NCI-H446 (cell line): ENCODE results near the gene SH3D19.
"Not testable (repeated sequence)": the region's sequence is repeated elsewhere in the genome, so short reads cannot be mapped to it uniquely, and the experiment has no call there.

Source experiments
- DNase-seq, 2 experiments: peaks; one replicate each; lab custom pipeline; 2025; lab: John Stamatoyannopoulos, UW

Gene SH3D19

DNA sequence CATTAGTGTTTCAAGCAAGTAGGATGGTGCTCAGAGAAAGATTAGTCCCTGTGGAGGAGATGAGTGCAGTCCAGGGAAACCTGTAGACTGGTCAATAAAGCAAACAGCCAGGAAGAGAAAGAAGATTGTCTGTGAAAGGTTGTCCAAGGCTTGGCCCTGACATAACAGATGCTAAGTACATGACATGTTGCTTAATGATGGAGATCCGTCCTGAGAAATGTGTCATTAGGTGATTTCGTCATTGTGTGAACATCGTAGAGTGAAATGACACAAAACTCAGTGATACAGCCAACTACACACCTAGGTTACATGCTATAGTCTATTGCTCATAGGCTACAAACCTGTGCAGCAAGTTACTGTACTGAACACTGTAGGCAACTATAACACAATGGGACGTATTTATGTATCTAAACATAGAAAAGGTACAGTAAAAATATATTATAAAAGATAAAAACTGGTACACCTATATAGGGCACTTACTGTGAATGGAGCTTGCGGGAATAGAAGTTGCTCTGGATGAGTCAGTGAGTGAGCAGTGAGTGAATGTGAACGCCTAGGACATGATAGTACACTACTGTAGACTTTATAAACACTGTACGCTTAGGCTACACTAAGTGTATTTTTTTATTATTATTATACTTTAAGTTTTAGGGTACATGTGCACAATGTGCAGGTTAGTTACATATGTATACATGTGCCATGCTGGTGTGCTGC is 57.4 kb downstream of the SH3D19 start:
- no peak for DNase-seq

- no peak for DNase-seq
Measured at GRCh38 chr4:151267104-151267503, 58.3 kb downstream of the SH3D19 start.

- no peak for DNase-seq
Measured at GRCh38 chr4:151266497-151266896, 58.9 kb downstream of the SH3D19 start.

- DNase-seq: no peak
Measured at GRCh38 chr4:151263455-151263854, 62.0 kb downstream of the SH3D19 start.

DNA sequence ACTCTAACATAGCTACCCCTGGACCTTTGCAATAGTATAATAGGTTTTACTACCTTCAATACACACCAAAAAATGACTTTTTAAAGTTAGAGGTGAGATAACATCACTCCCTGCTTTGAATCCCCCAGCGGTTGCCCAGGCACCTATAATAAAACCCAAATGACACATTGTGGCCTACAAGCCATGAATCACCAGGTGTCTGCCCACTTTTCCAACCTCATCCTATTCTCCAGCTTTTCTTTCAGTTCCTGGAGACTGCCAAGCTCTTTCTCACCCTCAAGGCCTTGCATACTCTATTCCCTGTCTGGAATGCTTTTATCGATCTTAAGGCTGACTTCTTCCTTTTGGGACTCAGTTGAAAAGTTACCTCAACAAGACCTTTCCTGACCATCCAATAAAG is 64.9 kb downstream of the SH3D19 start:
- no peak for DNase-seq

DNA sequence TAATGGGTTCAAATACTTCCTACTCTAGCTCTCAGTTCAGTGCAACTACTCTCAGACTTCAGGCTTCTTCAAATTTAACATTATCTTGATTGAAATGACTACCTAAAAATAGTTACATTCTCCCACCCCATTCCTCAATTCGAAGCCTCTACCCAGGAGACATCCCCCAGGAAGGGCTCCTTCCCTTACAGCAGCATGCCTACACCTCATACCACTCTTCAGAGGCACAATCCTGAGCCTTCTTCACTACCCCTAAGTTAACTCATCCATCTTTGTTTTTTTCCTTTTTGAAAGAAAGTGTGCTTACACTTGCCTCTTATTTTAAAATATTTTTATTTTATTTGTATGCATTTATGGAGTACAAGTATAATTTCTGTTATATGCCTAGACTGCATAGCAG is 65.7 kb downstream of the SH3D19 start:
- no peak for DNase-seq

- no peak for DNase-seq
Measured at GRCh38 chr4:151257704-151258103, 67.7 kb downstream of the SH3D19 start.

DNA sequence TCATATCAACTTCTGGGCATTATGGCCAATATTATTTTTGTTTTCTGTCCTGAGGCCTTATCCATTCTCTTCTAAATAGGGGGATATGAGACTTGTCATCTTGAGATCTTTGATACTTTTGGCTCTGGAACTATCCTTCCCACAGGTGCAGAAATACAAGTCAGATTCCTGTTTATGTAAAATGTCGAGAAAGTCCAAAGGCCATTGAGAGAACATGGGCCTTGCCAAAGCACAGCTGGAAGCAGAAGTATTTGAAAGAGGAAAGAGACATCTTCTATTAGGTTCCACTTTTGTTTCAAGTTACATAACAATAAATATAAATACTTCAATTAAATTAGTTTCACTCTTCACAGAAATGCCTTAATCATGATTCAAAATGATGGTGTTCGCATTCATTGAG is 69.3 kb downstream of the SH3D19 start:
- no peak for DNase-seq

- not testable (repeated sequence) for DNase-seq
Measured at GRCh38 chr4:151255680-151256079, 69.7 kb downstream of the SH3D19 start.

GRCh38 chr4:151255226-151255625 is 70.2 kb downstream of the SH3D19 start:
- DNase-seq: not testable (repeated sequence)

GRCh38 chr4:151251603-151252304 is 73.7 kb downstream of the SH3D19 start:
- DNase-seq: no peak

- no peak for DNase-seq
Measured at GRCh38 chr4:151250706-151251105, 74.7 kb downstream of the SH3D19 start.

GRCh38 chr4:151248519-151248918 is 76.9 kb downstream of the SH3D19 start:
- no peak for DNase-seq

DNA sequence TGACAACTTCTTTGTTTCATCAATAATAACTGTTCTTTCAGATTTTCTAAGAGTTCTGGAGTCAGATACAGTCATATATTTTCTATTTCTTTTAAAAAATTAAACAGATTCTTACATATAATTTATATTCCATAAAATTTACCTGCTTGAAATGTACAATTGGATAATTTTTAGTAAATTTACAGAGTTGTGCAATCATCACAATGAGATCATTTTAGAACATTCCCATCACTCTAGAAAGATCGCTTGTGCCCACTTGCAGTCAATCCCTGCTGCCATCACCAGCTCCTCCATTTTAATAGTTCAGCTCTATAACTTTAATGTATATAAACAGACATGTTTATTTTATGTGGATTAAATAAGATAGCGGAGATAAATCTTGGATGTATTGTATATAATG is 78.0 kb downstream of the SH3D19 start:
- DNase-seq: no peak

GRCh38 chr4:151246742-151247141 is 78.7 kb downstream of the SH3D19 start:
- DNase-seq: no peak

- DNase-seq: no peak
Measured at GRCh38 chr4:151242305-151242704, 83.1 kb downstream of the SH3D19 start.

DNA sequence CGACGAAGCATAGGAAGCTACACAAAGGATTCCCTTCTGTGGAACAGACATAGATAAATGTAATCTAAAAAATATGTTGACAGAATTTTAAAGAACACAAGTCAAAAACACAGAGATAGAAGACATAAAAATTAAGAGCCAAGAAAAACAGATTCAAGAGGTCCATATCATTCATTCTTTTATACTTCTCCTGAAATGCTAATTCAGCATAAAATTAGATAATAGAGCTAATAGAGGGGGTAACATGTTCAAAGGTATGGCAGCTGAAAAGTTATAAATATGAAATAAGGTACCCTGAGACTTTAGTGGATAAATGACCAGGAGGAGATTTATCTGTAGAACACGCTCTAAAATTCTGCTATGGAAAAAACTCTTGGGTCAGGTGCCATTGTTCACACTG is 85.8 kb downstream of the SH3D19 start:
- no peak for DNase-seq

DNA sequence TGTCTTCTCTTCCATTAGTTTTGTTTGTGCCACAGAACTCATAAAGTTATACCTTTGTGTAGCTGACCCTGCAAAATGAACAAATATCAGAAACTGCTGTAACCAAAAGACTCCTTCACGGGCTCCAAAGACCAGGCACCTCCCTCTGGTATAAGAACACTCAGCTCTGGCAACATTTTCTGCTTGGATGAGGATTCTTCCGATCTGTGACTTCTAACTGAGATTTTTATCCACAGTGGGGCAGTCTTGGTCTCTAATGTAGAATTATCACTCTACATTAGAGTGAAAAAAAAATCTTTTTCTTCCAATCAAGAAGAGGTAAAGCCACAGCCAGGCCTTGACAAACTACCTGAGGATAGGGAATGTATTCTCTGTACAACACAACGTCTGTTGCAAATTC is 86.9 kb downstream of the SH3D19 start:
- DNase-seq: no peak

DNA sequence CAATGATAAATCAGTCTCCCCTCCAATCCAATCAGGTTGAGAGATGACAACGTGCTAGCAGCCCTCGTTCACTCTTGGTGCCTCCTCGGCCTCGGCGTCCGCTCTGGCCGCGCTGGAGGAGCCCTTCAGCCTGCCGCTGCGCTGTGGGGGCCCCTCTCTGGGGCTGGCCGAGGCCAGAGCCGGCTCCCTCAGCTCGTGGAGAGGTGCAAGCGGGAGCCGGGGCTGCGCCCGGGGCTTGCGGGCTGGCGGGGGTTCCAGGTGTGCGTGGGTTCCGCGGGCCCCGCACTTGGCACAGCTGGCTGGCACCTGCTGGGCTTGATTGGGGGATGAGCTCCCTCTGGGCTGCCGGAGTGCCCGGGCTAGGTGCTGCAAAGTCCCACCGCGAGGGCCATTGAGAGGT is 89.4 kb downstream of the SH3D19 start:
- no peak for DNase-seq

GRCh38 chr4:151235373-151235772 is 90.0 kb downstream of the SH3D19 start:
- DNase-seq: not testable (repeated sequence)

GRCh38 chr4:151233600-151233999 is 91.8 kb downstream of the SH3D19 start:
- DNase-seq: no peak

GRCh38 chr4:151231915-151232595 is 93.3 kb downstream of the SH3D19 start:
- DNase-seq: no peak
